Mucosa of stomach (tissue), 1 donor: ENCODE data around the gene KCNG2.

Experiments
- H3K27me3 ChIP-seq: one replicate; pipeline ENCODE4 v1.7.0; 2013; ENCODE audit warnings: mild to moderate bottlenecking, low read length; ENCODE audit not compliant: control insufficient read depth, insufficient read depth
- H3K36me3 ChIP-seq: one replicate; pipeline ENCODE4 v1.7.0; 2013; ENCODE audit warnings: low read length; ENCODE audit not compliant: control insufficient read depth, insufficient read depth
- H3K4me1 ChIP-seq: one replicate; pipeline ENCODE4 v1.7.0; 2013; ENCODE audit warnings: mild to moderate bottlenecking, low read length; ENCODE audit not compliant: control insufficient read depth, insufficient read depth
- H3K4me3 ChIP-seq: one replicate; pipeline ENCODE4 v1.7.0; 2013; ENCODE audit warnings: low read length
- H3K9ac ChIP-seq: one replicate; pipeline ENCODE4 v1.7.0; 2013; ENCODE audit warnings: mild to moderate bottlenecking, low read length, moderate library complexity
- H3K9me3 ChIP-seq: one replicate; pipeline ENCODE4 v1.7.0; 2013; ENCODE audit warnings: mild to moderate bottlenecking, low read length, moderate library complexity; ENCODE audit not compliant: control insufficient read depth
- donor health status: Pancreatic carcinoma.

Gene KCNG2

GRCh38 chr18:79789091-79789891 lies 8.4 kb upstream of the KCNG2 start:
- Histone ChIP-seq H3K4me1 (no peaks in the 10 kb centered on the region), H3K4me3 (no peak overlapping the region), H3K9ac (no peak overlapping the region), H3K9me3 (no peaks in the 10 kb centered on the region), H3K27me3 (peaks cover 54% of the 10 kb centered on the region), H3K36me3 (no peaks in the 10 kb centered on the region)

GRCh38 chr18:79789901-79790890 lies 7.5 kb upstream of the KCNG2 start:
- H3K27me3 ChIP-seq = peaks cover 51% of the 10 kb centered on the region
- no peak overlapping the region for H3K4me3 ChIP-seq
- H3K9ac ChIP-seq = no peak overlapping the region
- H3K36me3 ChIP-seq = no peaks in the 10 kb centered on the region
- H3K9me3 ChIP-seq = no peaks in the 10 kb centered on the region
- H3K4me1 ChIP-seq = no peaks in the 10 kb centered on the region

- Histone ChIP-seq H3K4me1 (no peaks in the 10 kb centered on the region), H3K4me3 (no peak overlapping the region), H3K9me3 (no peaks in the 10 kb centered on the region), H3K9ac (no peak overlapping the region), H3K27me3 (peaks cover 42% of the 10 kb centered on the region), H3K36me3 (no peaks in the 10 kb centered on the region)
These were observed 6.5 kb upstream of the KCNG2 start for GRCh38 chr18:79790996-79791972.

DNA sequence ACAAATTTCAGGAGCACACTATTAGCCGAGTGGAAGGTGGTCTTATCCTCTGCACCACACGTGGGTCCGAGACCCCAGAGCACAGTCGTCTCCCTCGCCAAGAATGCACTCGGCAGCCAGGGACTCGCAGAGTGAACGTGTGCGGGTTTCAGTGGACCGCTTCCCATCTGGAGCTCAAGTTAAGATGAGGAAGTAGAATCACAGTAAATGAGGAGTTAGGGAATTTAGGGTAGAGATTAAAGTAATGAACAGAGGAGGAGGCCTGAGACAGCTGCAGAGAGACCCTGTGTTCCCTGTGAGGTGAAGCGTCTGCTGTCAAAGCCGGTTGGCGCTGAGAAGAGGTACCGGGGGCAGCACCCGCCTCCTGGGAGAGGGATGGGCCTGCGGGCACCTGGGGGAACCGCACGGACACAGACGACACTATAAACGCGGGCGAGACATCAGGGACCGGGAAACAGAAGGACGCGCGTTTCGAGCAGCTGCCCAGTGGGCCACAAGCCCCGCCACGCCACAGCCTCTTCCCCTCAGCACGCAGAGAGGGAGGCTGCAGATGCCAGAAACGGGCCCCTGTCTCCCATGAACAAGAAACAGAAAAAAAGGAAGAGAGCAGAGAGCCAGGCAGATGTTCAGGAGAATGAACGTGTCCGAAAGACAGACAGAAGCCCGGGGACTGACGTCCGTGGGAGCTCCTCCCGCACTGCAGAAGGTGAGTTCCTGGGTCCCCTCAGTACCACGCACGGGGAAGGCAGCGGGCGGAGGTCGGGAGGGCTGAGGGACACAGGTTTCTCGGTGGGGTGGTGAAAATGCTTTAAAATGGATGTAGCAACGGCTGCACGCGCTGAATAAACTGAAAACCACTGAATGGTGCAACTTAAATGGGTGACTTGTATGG lies 5.4 kb upstream of the KCNG2 start:
- Histone ChIP-seq H3K36me3 (no peaks in the 10 kb centered on the region), H3K9ac (no peak overlapping the region), H3K27me3 (peaks cover 47% of the 10 kb centered on the region), H3K4me3 (no peak overlapping the region), H3K4me1 (peaks cover 2% of the 10 kb centered on the region), H3K9me3 (no peaks in the 10 kb centered on the region)

GRCh38 chr18:79792988-79793355 lies 4.8 kb upstream of the KCNG2 start:
- peaks cover 5% of the 10 kb centered on the region for H3K4me1 ChIP-seq

DNA sequence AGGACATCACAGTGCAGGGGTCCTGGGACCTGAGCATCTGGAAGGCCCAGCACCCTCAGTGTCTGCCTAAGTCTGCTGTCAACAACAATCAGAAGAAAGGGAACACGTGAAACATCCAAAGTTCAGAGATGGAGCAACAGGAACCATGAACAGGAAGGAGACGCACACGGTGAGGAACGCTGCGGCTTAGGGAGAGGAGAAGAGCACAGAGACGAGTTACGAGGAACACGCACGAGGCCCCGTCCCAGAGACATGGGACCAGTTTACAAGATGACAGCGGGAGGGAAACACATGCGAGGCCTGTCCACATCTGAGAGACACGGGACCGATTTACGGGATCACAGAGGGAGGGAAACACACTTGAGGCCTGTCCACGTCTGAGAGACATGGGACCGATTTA lies 2.9 kb upstream of the KCNG2 start:
- no peaks in the 10 kb centered on the region for H3K36me3 ChIP-seq
- H3K9me3 ChIP-seq = no peaks in the 10 kb centered on the region
- H3K4me3 ChIP-seq = no peak overlapping the region
- peaks cover 47% of the 10 kb centered on the region for H3K27me3 ChIP-seq
- no peak overlapping the region for H3K9ac ChIP-seq
- H3K4me1 ChIP-seq = peaks cover 5% of the 10 kb centered on the region

More at GRCh38 chr18:79792988-79793355, 4.8 kb upstream of the KCNG2 start:
- Histone ChIP-seq H3K9me3 (no peaks in the 10 kb centered on the region), H3K9ac (no peak overlapping the region), H3K4me3 (no peak overlapping the region), H3K36me3 (no peaks in the 10 kb centered on the region), H3K27me3 (peaks cover 46% of the 10 kb centered on the region)

GRCh38 chr18:79795446-79795845 lies 2.3 kb upstream of the KCNG2 start:
- Histone ChIP-seq H3K4me3 (no peak overlapping the region), H3K4me1 (peaks cover 5% of the 10 kb centered on the region), H3K36me3 (no peaks in the 10 kb centered on the region), H3K9me3 (no peaks in the 10 kb centered on the region), H3K27me3 (peaks cover 49% of the 10 kb centered on the region), H3K9ac (no peak overlapping the region)

GRCh38 chr18:79796016-79796415 lies 1.7 kb upstream of the KCNG2 start:
- no peaks in the 10 kb centered on the region for H3K9me3 ChIP-seq
- H3K27me3 ChIP-seq = peaks cover 44% of the 10 kb centered on the region
- no peak overlapping the region for H3K4me3 ChIP-seq
- H3K9ac ChIP-seq = no peak overlapping the region
- no peaks in the 10 kb centered on the region for H3K36me3 ChIP-seq
- peaks cover 5% of the 10 kb centered on the region for H3K4me1 ChIP-seq

GRCh38 chr18:79796531-79797405 lies 970 bp upstream of the KCNG2 start:
- Histone ChIP-seq H3K4me3 (no peak overlapping the region), H3K9me3 (no peaks in the 10 kb centered on the region), H3K27me3 (peaks cover 39% of the 10 kb centered on the region), H3K36me3 (no peaks in the 10 kb centered on the region), H3K9ac (no peak overlapping the region), H3K4me1 (peaks cover 5% of the 10 kb centered on the region)

DNA sequence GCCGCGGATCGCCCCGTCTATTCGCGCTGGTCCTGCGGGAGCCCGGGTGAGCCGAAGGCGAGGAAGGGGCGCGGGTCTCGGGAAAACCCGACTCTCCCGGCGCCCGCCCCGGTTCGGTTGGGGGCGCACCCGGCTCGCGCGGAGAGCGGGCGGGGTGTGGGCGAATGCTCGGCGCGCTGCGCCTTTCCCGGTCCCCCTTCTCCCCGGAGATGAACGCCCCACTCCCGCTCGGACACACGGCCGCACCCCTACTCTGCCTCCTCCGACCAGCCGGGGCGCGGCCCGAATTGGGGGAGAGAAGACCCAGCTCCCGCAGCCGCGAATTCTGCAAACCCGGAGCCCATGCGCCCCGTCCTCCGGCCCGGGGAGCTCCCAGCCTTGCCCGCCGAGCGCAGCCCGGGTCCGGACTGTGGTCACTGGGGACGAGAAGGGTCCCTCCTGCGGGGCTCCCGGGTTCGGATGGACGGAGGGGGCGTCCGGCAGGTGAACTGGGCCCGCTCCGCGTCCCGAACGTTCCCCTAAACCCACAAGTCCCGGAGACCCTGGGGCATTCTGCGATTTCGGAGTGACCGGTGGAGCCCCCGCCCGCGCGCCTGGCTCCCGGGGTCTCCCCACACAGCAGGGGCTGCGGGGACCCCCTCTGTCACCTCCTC lies 734 bp downstream of the KCNG2 start:
- H3K4me3 ChIP-seq = no peak overlapping the region
- no peaks in the 10 kb centered on the region for H3K9me3 ChIP-seq
- H3K27me3 ChIP-seq = peaks cover 39% of the 10 kb centered on the region
- no peak overlapping the region for H3K9ac ChIP-seq
- peaks cover 5% of the 10 kb centered on the region for H3K4me1 ChIP-seq
- H3K36me3 ChIP-seq = no peaks in the 10 kb centered on the region
